ENCODE data around the gene TINAG.

DNA sequence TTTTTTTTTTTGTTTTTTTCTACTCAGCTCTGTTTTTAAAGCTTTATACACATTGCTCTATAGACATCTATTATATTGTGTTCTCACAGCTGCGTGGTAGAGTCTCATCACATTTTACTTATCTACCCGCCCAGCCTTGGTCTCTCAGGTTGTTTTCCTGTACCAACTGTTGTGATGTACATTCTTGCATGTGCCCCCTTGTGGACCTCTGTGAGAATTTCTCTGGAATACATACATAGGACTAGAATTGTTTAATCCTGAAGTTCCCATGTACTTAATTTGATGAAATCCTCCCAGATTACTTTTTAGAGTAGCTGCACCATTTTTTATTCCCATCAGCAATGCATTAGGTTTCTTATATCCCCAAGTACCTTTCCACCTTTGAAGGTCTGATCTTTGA lies 40.4 kb upstream of the TINAG start:
- TF ChIP-seq, protein P1, sequence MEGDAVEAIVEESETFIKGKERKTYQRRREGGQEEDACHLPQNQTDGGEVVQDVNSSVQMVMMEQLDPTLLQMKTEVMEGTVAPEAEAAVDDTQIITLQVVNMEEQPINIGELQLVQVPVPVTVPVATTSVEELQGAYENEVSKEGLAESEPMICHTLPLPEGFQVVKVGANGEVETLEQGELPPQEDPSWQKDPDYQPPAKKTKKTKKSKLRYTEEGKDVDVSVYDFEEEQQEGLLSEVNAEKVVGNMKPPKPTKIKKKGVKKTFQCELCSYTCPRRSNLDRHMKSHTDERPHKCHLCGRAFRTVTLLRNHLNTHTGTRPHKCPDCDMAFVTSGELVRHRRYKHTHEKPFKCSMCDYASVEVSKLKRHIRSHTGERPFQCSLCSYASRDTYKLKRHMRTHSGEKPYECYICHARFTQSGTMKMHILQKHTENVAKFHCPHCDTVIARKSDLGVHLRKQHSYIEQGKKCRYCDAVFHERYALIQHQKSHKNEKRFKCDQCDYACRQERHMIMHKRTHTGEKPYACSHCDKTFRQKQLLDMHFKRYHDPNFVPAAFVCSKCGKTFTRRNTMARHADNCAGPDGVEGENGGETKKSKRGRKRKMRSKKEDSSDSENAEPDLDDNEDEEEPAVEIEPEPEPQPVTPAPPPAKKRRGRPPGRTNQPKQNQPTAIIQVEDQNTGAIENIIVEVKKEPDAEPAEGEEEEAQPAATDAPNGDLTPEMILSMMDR (IDR thresholded peaks at IDR 0.05): peak in 5 of 6 experiments; percentile 9 to 72 (median 47)
- TF ChIP-seq POLR2A (IDR thresholded peaks at IDR 0.05): no peak

Data from thyroid gland (tissue), 4 donors.